Peyer's patch (tissue), 4 donors: ENCODE results near the gene CDH4. TPM values are rescaled to one million over a fixed set of nuclear protein-coding genes. Genes with fewer than 3 reads are reported as not detected.

ENCODE experiments used
- DNase-seq, 3 donors: peaks; one replicate each; pipeline ENCODE4 v3.0.0-alpha.2; 2017 to 2019
- H3K27ac ChIP-seq, 4 donors: fragments of 200-600 bp; sonication (generic); one replicate each; pipeline ENCODE4 v1.5.1; 2016 to 2019
- H3K27me3 ChIP-seq, 2 donors: fragments of 200-600 bp; sonication (generic); one replicate each; pipeline ENCODE4 v1.5.1; 2019
- H3K36me3 ChIP-seq, 3 donors: fragments of 200-600 bp; sonication (generic); one replicate each; pipeline ENCODE4 v1.5.1; 2016 to 2019
- H3K4me1 ChIP-seq, 4 donors: fragments of 200-600 bp; sonication (generic); one replicate each; pipeline ENCODE4 v1.5.1; 2016 to 2019
- H3K4me3 ChIP-seq, 4 donors: fragments of 200-600 bp; sonication (generic); 1 replicate in 3 of 4; 2 replicates in 1 of 4; pipeline ENCODE4 v1.5.1; 2016 to 2019; ENCODE audit warnings: mild to moderate bottlenecking in 1 of 4
- H3K9me3 ChIP-seq, 4 donors: fragments of 200-600 bp; sonication (generic); one replicate each; pipeline ENCODE4 v1.5.1; 2016 to 2019; ENCODE audit warnings: mild to moderate bottlenecking in 1 of 4
- CTCF ChIP-seq, 6 experiments: fragments of 450-650 bp in 4 of 6; fragments of 200-600 bp in 2 of 6; sonication (generic) in 1 of 6; IDR thresholded peaks; one replicate each; pipeline ENCODE4 v1.5.1; 2017 to 2019; ENCODE audit warnings: antibody characterized with exemption in 6 of 6, mild to moderate bottlenecking in 3 of 6, moderate library complexity in 1 of 6
- POLR2A ChIP-seq, 2 donors: fragments of 450-650 bp; IDR thresholded peaks; one replicate each; pipeline ENCODE4 v1.5.1; 2017; ENCODE audit warnings: antibody characterized with exemption in 2 of 2, mild to moderate bottlenecking in 2 of 2, moderate library complexity in 2 of 2
- total RNA-seq, 4 donors: library from RNA; depleted of rRNA; stranded (reverse); fragments of >200 nt; gene quantifications; one replicate each; pipeline ENCODE4 v1.1.0, GENCODE V29; 2016

The CDH4 gene
- total RNA-seq, 4 donors from 2014 or later: 0.27 TPM; not detected in 3

- no peak overlapping the region for H3K4me3 ChIP-seq
- DNase-seq: no peak
- no peak overlapping the region for H3K27ac ChIP-seq
- no peaks in the 10 kb centered on the region for H3K9me3 ChIP-seq
- no peaks in the 10 kb centered on the region for H3K27me3 ChIP-seq
- no peaks in the 10 kb centered on the region for H3K36me3 ChIP-seq
- TF ChIP-seq POLR2A (IDR thresholded peaks at IDR 0.05): no peak
- no peak for TF ChIP-seq CTCF (IDR thresholded peaks at IDR 0.05)
- H3K4me1 ChIP-seq: no peaks in the 10 kb centered on the region
Measured at GRCh38 chr20:61458146-61458746, 206.2 kb downstream of the CDH4 start.

DNA sequence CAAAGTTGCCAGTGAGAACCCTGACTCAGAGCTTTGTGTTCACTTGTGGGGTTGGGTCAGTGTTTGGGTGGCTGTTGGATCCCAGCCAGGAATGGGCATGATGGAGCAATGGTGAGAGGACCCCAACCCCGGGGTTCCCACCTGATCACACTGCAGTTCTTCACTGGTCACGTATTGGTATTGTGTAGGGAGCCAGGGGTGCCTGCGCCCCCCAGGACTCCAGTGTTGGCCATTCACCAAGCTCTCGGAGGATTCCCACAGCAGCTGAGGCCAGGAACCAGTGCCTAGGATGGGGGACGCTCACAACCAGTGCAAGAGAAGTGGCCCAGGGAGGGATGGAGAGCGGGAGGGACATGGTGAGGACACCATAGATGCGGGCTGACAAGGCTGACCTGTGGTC lies 207.2 kb downstream of the CDH4 start:
- TF ChIP-seq CTCF (IDR thresholded peaks at IDR 0.05) (no peak), POLR2A (IDR thresholded peaks at IDR 0.05) (no peak)
- Histone ChIP-seq H3K27me3 (no peaks in the 10 kb centered on the region), H3K4me3 (no peak overlapping the region), H3K27ac (no peak overlapping the region), H3K4me1 (no peaks in the 10 kb centered on the region), H3K9me3 (no peaks in the 10 kb centered on the region), H3K36me3 (no peaks in the 10 kb centered on the region)
- no peak for DNase-seq

DNA sequence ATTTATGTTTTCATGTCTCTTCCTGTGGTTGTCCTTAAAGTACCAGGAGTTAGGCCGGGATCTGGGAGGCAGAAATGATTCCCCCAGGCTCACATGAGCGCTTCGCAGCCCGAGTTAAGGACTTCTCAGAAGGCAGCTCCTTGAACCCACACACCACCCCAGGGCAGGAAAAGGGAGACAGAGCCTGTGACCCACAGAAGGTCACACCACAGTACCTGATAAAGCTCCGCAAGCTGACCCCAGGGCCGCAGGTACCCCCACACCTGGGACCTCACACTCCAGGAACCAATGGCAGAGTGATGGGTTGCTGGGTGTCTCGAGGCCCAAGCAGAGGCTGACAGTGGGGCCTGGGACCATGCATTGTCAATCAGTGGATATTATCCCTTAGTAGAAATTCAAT lies 207.6 kb downstream of the CDH4 start:
- no peaks in the 10 kb centered on the region for H3K9me3 ChIP-seq
- H3K36me3 ChIP-seq: no peaks in the 10 kb centered on the region
- no peak overlapping the region for H3K27ac ChIP-seq
- DNase-seq: no peak
- no peaks in the 10 kb centered on the region for H3K4me1 ChIP-seq
- no peak overlapping the region for H3K4me3 ChIP-seq
- TF ChIP-seq POLR2A (IDR thresholded peaks at IDR 0.05) (no peak), CTCF (IDR thresholded peaks at IDR 0.05) (no peak)
- H3K27me3 ChIP-seq: no peaks in the 10 kb centered on the region

GRCh38 chr20:61460261-61461052 lies 208.4 kb downstream of the CDH4 start:
- no peaks in the 10 kb centered on the region for H3K4me1 ChIP-seq
- H3K9me3 ChIP-seq: no peaks in the 10 kb centered on the region
- H3K4me3 ChIP-seq: no peak overlapping the region
- H3K27ac ChIP-seq: no peak overlapping the region
- TF ChIP-seq CTCF (IDR thresholded peaks at IDR 0.05): no peak
- no peak for TF ChIP-seq POLR2A (IDR thresholded peaks at IDR 0.05)
- no peaks in the 10 kb centered on the region for H3K27me3 ChIP-seq
- no peak for DNase-seq
- H3K36me3 ChIP-seq: no peaks in the 10 kb centered on the region

- H3K9me3 ChIP-seq: no peaks in the 10 kb centered on the region
- H3K27me3 ChIP-seq: no peaks in the 10 kb centered on the region
- no peaks in the 10 kb centered on the region for H3K36me3 ChIP-seq
- H3K4me1 ChIP-seq: no peaks in the 10 kb centered on the region
- no peak overlapping the region for H3K4me3 ChIP-seq
- H3K27ac ChIP-seq: no peak overlapping the region
- no peak for DNase-seq
- TF ChIP-seq CTCF (IDR thresholded peaks at IDR 0.05): no peak
Measured at GRCh38 chr20:61461461-61461860, 209.4 kb downstream of the CDH4 start.
